Measurements from ENCODE around the gene BTN1A1.
"Not testable (repeated sequence)": the region's sequence is repeated elsewhere in the genome, so short reads cannot be mapped to it uniquely, and the experiment has no call there.

The BTN1A1 gene, protein sequence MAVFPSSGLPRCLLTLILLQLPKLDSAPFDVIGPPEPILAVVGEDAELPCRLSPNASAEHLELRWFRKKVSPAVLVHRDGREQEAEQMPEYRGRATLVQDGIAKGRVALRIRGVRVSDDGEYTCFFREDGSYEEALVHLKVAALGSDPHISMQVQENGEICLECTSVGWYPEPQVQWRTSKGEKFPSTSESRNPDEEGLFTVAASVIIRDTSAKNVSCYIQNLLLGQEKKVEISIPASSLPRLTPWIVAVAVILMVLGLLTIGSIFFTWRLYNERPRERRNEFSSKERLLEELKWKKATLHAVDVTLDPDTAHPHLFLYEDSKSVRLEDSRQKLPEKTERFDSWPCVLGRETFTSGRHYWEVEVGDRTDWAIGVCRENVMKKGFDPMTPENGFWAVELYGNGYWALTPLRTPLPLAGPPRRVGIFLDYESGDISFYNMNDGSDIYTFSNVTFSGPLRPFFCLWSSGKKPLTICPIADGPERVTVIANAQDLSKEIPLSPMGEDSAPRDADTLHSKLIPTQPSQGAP

DNA sequence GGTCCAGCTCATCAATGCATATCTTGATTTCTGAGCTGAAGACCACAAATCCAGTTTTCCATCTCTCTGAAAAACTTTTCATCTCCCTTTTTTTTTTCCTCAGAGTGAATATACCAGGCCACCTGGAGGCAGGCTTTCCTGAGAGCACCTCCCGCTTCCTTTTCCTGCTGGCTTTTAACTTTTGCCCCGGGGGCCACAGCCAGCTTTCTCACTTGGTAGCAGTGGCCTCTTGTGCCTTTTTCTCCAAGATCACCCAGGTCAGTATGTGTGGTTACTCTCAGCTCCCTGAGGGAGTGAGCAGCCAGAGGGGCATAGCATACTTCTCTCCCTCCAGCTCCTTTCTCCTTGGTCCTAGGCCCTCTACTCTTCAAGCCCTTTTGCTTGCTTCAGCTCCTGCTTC lies at the start of gene BTN1A1:
BTN1A1 (plus strand) TSS at position 202 of the 400 bp plus-strand sequence. CDS start 984 bp downstream, outside the sequence.
- DNase-seq, result no peak

DNA sequence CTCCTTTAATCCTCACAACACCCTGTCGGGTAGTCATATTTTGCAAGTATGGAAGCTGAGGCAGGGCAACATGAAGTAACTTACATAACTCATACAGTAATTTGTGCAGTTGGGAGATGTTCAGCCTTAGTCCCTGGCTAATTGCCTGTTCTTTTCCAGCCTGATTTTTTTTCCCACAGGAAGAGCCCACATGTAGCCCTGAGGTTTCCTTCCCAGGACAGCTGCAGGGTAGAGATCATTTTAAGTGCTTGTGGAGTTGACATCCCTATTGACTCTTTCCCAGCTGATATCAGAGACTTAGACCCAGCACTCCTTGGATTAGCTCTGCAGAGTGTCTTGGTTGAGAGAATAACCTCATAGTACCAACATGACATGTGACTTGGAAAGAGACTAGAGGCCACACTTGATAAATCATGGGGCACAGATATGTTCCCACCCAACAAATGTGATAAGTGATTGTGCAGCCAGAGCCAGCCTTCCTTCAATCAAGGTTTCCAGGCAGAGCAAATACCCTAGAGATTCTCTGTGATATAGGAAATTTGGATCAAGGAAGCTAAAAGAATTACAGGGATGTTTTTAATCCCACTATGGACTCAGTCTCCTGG lies 47.4 kb upstream of the BTN1A1 start:
- DNase-seq, result no peak

DNA sequence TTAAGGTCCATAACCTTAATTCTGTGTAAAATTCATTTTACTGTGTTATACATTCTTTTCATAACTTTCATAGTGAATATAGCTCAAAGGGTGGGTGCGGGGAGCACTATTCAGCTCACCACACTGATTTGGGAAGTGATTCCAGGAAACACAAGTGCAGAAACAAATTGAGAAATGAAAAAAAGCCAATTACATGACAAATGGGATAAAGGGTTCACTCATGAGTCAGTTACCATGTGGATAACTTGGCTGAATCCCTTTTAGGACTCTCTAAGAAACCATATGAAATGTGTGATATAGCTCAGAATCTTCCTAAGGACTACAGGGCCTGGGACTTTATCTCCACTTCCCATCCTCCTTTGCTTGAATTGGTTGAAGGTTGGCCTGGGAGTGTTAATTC lies 45.5 kb upstream of the BTN1A1 start:
- no peak for DNase-seq

DNA sequence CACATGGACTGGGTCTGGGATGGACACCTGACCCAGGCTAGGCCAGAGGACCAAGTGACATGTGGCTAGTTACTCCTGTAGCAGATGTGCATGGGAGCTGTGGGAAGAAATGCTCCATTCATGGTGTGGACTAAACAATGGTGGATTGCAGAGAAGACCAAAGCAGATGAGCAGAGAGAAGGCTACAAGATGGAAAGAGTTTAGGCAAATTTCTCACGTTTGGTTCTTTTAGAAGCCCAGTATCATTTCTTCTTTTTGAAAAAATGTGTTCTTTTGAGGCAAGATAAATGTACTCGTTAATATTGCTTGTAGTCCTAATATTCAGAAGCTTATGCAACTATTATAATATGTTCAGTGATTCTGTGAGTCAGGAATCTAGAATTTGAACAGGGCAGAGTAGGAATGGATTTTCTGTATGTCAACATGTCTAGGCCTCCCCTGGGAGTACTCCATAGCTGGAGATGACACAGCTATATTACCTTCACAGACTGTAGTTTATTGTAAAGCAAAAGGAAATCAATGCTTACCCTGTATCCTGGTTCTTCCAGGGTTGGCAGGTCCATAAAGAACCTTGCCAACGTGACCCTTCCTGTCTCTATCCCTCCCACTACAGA lies 44.6 kb upstream of the BTN1A1 start:
- DNase-seq, result no peak

DNA sequence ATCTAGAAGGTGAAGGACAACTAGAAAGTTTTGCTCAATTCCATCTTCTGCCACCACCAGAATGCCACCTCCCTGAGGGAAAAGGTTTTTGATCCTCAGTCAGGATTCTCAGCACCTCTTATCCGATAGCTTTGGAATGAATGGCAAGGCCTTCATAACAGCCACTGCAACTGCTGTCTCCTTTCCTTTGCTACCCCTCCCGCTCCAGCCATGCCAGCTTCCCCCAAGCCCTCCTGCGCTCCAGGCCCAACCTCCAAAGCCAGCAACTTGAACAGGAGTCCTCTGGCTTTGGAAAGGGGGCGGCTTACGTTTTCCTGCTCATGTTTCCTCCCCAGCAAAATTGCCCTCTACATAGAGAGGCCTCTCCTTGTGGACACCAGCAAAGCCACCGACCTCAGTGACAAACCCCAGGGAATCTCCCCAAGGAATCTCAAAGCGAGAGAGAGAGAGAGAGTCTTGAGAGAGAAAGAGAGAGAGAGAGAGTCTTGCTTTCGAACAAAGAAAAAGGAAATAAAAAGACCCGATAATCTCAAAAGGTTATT lies 42.8 kb upstream of the BTN1A1 start:
- no peak for DNase-seq

DNA sequence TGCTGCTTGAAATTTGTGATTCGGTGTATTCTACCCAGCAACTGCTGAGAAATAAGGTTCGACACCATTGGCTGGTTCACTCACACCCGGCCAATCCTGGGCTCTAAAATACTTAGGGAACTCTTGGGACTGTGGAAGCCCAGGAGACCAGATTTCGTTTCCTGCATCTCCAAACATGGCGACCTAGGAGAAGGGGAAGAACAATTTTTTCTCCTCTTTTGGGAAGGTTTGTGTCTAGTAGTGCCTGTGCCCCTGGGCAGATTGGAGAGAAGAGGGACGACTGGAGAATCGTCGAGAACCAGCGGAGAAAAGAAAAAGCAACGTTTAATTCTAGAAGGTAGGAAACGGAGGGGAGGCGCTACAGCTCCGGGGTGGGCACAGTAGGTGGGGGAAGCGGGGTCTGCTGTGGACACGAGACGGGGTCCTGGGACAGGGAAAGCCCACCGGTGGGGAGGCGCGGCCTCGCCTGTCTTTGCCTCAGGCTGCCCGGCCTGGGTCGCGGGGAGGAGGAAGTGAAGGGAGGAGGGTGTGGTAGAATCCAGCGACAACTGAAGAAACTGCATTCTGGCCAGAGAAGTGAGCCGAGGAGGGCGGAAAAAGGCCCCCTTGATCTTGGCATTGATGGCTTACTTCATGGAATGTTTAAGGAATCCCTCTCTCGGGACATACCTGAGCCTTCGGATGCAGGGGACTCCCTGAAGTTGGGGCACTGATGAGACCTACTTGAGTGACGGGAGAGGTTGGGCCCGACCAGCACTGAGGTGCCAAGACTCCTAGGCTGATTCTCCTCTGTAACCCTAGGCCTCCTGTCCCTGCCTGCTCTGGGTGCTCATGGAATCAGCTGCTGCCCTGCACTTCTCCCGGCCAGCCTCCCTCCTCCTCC lies 42.1 kb upstream of the BTN1A1 start, which contains the start of gene BTN2A1:
BTN2A1 (plus strand) TSS at position 150 of the 883 bp plus-strand sequence; CDS start at position 832, 682 bp downstream.
- DNase-seq, result peak; percentile 73

DNA sequence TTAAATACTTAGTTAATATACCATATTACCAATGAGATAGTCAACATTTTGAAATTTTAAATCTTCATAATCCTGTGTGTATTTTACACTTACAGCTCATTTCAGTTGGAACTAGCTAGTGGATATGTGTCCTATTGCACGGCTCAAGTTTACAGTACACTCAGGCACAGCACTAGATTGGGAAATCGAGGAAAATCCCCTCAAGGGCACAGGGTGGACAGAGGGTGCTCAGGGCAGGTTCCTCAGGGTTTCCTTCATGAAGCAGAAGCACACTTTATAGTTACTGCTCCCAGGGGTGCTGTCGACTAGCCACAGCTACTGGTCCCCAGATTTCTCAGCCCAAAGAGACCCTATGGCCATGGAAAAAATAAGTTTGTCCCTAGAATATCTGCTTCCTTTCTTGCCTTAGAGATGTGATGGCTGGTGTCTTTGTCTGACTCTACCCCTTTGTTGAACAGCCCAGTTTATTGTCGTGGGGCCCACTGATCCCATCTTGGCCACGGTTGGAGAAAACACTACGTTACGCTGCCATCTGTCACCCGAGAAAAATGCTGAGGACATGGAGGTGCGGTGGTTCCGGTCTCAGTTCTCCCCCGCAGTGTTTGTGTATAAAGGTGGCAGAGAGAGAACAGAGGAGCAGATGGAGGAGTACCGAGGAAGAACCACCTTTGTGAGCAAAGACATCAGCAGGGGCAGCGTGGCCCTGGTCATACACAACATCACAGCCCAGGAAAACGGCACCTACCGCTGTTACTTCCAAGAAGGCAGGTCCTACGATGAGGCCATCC lies 40.9 kb upstream of the BTN1A1 start:
- no peak for DNase-seq

DNA sequence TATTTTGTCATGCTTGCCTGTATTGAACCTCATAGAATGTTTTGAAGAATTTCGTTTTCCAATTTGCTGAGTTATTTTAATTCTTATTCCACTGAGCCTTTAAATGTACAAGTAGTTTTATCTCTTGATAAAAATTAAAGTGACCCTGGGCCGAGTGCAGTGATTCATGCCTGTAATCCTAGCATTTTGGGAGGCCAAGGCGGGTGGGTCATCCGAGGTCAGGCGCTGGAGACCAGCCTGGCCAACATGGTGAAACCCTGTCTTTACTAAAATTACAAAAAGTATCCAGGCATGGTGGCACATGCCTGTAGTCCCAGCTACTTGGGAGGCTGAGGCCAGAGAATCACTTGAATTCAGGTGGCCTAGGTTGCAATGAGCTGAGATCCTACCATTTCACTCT lies 38.8 kb upstream of the BTN1A1 start:
- DNase-seq, result not testable (repeated sequence)

DNA sequence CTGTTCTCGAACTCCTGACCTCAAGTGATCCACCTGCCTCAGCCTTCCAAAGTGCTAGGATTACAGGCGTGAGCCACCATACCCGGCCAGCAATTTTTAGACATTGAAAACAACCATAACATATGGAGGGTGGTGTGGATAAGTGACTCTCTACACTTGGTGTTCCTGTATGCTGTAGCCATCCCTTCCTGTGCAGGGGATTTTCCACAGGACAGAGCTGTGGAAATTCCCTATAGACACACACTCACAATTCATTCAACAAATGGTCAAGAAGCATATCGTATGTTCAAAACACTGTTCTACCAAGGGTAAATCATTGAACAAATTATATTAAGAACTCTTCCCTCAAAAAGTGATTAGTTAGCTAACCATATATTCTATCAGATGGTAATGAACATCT lies 36.1 kb upstream of the BTN1A1 start:
- no peak for DNase-seq

DNA sequence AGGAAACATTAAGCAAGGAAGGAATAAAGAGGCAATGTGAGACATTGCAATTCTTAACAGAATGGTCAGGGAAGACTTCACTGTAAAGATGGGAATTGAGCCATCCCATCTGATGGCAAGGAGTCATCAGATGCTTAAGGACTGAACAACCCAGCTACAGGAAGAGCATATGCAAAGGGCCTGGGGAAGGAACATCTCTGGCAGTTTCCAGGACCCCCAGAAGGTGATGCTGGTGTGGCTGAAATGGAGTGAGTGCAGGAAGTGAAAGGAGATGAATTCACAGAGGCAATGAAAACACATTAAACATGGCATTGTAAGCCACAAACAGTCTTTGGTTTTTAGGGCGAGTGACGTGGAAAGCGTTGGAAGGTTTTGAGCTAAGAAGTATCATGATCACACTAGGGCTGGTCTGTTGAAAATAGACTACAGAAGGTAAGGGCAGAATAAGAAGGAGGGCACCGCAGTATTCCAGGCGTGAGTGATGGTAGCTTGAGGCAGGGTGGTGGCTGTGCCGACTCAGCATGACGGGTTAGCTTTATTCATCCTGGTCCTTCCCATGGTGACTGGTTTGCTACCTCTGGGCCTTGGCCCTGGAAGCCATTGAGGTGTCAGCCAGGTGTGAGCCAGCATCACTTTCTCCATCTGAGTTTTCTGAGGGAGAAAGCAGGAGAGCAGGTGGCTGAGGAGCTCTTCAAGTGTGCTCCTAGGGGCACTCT lies 35.5 kb upstream of the BTN1A1 start:
- DNase-seq, result no peak

DNA sequence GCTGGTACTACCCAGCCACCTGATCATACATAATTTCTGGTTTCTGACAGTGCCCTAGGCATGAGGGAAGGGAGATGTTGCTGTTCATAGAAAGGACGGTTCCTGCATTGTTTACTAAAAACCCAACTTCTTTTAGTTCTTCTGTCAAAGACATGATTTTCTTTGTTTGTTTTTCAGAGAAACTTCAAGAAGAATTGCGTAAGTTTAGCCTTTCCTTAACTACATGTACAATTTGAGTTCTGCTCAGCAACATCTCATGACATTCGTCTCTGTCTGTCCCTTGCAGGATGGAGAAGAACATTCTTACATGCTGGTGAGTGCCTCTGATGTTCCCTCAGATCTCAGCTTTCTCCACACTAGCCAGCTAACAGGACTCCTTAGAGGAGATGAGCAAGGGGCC lies 34.3 kb upstream of the BTN1A1 start:
- DNase-seq, result no peak

DNA sequence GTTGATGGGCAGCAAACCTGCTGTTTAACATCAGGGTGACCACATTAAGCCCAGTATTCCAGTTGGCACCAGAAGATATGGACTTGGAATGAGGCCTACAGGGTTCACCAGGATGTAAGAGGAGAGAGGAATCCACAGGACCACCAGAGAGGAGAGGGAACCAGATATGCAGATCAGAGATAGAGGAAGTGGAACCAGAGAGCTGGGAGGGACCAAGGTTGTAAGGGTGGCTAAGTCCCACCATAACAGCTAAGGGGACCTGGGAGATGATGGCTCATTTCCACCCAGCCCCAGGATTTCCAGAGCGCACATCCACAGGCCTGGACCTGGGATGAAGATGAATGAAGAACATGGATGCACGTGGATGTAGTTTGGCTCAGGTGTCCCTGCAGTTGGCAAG lies 31.3 kb upstream of the BTN1A1 start:
- DNase-seq, result no peak

DNA sequence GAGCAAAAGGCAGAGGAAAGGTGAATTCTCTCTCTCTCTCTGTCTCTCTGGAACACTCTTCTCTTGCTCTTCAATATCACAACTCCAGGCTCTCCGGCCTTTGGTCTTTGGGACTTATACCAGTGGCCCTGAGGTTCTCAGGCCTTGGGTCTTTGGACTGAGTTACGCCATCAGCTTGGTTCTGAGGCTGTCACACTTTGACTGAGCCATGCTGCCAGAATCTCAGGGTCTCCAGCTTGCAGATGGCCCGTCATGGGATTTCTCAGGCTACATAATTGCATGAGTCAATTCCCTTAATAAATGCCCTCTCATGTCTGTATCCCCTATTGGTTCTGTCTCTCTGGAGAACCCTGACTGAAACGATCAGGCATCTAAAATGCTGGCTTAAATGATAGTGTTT lies 29.5 kb upstream of the BTN1A1 start:
- DNase-seq, result no peak

DNA sequence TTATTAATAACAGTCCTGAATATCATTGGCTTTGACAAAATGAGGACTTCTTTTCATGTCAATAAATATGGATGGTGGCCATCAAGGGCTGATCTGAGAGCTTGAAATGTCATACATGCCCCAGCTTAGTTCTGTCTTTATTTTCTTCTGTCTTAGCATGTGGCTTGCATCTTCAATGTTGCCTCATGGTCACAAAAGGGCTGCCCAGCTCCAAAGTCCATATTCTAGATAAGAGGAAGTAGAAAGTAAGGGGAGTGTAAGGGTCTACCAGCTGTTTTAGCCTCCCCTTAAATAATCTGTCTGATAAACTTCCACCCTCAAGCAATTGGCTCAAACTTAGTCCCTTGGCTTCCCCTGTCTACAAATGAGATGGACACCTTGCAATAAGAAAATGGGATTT lies 28.1 kb upstream of the BTN1A1 start:
- DNase-seq, result no peak

DNA sequence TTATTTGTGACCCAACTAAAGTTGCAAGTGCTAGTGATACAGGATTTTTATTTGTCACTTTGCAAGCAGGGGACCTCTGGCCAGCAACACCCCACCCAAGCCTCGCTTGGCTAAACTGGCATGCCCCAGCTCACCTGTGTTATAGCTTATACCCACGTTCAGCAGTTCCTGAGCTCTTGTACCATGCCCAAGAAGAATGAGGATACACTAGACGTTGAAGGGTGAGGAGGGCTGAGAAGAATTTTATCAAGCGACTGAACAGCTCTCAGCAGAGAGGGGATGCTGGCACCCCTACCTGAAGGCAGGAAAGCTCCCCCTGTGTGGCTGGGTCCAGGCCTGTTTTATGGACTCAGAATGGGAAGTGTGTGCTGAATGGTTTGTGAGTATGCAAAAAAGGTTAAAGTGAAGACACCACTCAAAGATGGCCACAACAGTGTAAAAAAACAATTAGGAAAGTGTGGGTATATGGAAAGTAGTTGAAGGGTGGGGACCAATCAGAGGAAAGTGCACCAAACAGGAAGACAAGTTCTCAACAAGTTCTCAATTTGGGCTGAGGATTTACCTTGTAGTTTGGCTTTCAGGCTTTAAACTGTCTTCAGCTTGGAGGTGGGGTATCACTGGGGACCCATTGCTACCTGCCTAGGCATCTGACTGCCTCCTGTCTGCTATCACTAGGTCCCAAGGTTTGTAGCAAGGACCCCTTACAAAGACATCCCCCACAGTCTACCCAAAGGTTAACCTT lies 27.4 kb upstream of the BTN1A1 start:
- no peak for DNase-seq

DNA sequence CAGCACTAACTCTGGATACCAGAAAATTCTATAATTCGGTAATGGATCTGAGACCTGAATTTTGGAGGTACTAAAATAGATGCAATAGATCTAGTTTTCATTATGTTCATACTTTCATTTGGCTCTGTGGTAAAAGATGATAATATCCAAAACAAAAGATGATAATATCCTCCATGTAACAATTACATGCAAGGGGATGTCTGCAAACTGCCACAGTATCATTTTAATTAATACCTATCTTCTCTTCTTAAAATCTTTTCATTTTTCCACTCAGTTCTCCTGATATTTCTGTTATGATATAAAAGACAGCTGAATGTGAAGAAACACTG lies 26.7 kb upstream of the BTN1A1 start:
- DNase-seq, result no peak

DNA sequence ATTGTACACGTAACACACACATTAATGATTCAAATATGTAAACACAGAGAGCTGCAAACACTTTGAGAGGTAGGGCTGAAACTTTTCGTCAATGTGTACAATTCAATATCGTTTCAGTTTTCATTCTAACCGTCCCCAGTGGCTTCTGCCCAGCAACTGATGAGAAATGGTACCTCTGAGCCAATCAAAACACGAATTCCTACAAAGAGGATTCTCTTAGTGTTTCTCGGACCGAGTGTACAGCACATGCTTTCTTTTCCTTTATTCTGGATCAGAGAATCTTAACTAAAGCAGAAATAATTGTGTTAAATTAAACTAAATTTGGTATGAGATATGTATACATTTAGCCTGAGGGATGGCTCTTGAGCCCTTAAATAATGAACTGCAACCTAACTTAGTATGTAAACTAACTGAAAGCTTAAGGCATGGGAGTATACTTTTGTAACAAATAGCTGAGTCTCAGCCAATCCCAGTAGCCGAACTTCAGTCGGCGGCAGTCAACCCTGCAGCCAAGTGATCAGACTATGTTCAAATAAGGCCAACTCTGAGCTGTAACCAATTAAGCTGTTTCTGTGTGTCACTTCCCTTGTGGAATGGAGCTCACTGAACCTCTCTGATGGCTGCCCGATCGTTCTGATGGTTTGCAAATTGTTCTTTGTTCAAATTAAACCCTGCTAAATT lies 26.2 kb upstream of the BTN1A1 start:
- peak; percentile 99 for DNase-seq

DNA sequence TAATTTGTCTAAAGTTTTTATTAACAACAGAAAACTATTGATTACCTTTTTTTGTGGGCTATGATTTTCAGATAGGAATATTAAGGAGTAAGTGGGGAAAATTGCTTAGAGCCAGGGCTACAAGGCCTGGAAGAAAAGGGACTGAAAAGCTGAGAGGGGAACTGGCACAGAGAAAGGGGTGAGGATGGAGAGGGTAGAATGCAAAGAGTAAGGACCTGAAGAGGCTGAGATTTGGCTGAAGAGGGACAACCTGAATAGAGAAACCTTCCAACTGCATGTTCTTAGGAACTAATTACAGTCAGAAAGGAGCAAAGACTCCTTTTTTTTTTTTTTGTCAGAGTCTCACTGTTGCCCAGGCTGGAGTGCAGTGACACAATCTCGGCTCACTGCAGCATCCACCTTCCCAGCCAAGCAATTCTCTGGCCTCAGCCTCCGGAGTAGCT lies 25.6 kb upstream of the BTN1A1 start:
- no peak for DNase-seq

Data from KG1 (cell line).